ENCODE data around the gene AGPS.

- TF ChIP-seq POLR2AphosphoS5 (IDR thresholded peaks at IDR 0.05; ENCODE audit: low read depth) (no peak), CTCF (IDR thresholded peaks at IDR 0.05; ENCODE audit: insufficient read depth, low read length) (no peak)
Observed at GRCh38 chr2:177541258-177541991, 148.9 kb downstream of the AGPS start.
